Smooth muscle cell (in vitro differentiated cells): ENCODE data around the gene CAVIN2. TPM values are rescaled to one million over a fixed set of nuclear protein-coding genes. Genes with fewer than 3 reads are reported as not detected.

Experiments used
- DNase-seq: peaks from one replicate; lab custom pipeline; 2025; ENCODE audit not compliant: unreplicated experiment; lab: John Stamatoyannopoulos, UW
- H2AFZ ChIP-seq: fragments of 200-600 bp; sonication (generic); 2 replicates; pipeline ENCODE4 v1.6.0; 2016; ENCODE audit warnings: antibody characterized with exemption, low read depth, mild to moderate bottlenecking
- H3F3A ChIP-seq: fragments of 200-600 bp; sonication (generic); 2 replicates; pipeline ENCODE4 v1.6.0; 2017; ENCODE audit warnings: antibody characterized with exemption, low read depth
- H3K27ac ChIP-seq: fragments of 200-600 bp; sonication (generic); 2 replicates; pipeline ENCODE4 v1.5.1; 2016; ENCODE audit warnings: low read depth, mild to moderate bottlenecking
- H3K27me3 ChIP-seq: fragments of 200-600 bp; sonication (generic); 2 replicates; pipeline ENCODE4 v1.6.1; 2016; ENCODE audit warnings: low read depth, mild to moderate bottlenecking
- H3K36me3 ChIP-seq: fragments of 200-600 bp; sonication (generic); 2 replicates; pipeline ENCODE4 v1.5.1; 2016; ENCODE audit warnings: low read depth
- H3K4me1 ChIP-seq: fragments of 200-600 bp; sonication (generic); 2 replicates; pipeline ENCODE4 v1.5.1; 2016; ENCODE audit warnings: low read depth
- H3K4me2 ChIP-seq: fragments of 200-600 bp; sonication (generic); 2 replicates; pipeline ENCODE4 v1.6.0; 2016; ENCODE audit warnings: mild to moderate bottlenecking
- H3K4me3 ChIP-seq: fragments of 200-600 bp; sonication (generic); 2 replicates; pipeline ENCODE4 v1.5.1; 2016; ENCODE audit warnings: mild to moderate bottlenecking
- H3K79me2 ChIP-seq: fragments of 200-600 bp; sonication (generic); 2 replicates; pipeline ENCODE4 v1.6.0; 2016; ENCODE audit warnings: low read depth, mild to moderate bottlenecking
- H3K9ac ChIP-seq: fragments of 200-600 bp; sonication (generic); 2 replicates; pipeline ENCODE4 v1.6.0; 2016; ENCODE audit warnings: low read depth
- H3K9me3 ChIP-seq: fragments of 200-600 bp; sonication (generic); replicated peaks from 2 replicates; pipeline ENCODE4 v1.5.1; 2016; ENCODE audit warnings: low read depth
- H4K20me1 ChIP-seq: fragments of 200-600 bp; sonication (generic); 2 replicates; pipeline ENCODE4 v1.6.0; 2016; ENCODE audit warnings: low read depth
- WGBS: methylation state at CpG from one replicate; pipeline ENCODE4 v1.1.7; 2016; ENCODE audit warnings: low lambda C conversion rate; 5-methylcytosine and 5-hydroxymethylcytosine counted together
- polyA plus RNA-seq: library from polyadenylated mRNA; unstranded; fragments of >200 nt; fragmentation: Nextera tagmentation; extraction: Ambion mirVana; gene quantifications from 2 replicates; pipeline ENCODE4 v1.2.1, GENCODE V29; 2016
- total RNA-seq: library from RNA; depleted of rRNA; stranded (reverse); fragments of >200 nt; gene quantifications from 2 replicates; pipeline ENCODE4 v1.2.3, GENCODE V29; 2014
- TF ChIP-seq, protein P1 (sequence below): fragments of 200-600 bp; sonication (generic); IDR thresholded peaks from 2 replicates; pipeline ENCODE4 v1.5.1; 2017; ENCODE audit warnings: borderline replicate concordance, mild to moderate bottlenecking, antibody characterized with exemption; ENCODE audit not compliant: insufficient read depth, poor library complexity, severe bottlenecking

The CAVIN2 gene
- total and polyA plus RNA-seq, 2 experiments from 2014 or later, result 0.13 TPM; not detected in 1

DNA sequence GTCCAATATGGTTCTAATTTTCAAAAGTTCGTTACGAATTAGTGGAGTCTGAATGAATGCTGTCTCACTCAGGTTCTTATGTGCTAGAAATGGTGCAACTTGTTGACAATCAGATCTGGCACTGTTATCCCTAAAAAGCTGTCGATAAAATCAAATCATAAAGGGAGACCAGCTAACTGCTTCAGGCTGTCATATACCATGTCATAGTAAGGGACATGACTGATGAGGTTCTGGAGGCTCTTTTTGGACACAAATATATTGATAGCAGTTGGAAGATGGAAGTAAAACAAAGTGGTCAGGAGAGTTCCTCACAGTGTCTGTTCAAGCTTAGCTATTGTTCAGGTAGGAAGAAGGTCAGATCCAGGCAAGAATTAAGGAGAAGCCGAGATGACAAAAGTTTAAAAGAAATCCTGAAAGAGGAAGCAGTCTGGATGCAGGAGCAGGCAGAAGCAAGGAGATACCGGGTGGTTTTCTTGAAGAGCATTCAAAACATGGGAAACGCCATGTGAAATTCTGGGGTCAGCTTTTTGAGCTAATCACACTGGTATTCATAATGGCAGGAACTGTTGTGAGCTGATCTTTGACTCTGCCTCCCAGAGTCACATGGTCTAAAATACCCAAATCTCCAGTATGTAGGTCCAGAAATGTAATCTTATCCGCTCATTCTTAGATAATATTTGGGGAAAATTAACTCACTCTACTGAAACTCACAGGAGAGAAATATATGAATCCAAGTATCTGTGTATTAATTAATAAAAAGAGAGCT is 9.4 kb upstream of the CAVIN2 start:
- no peaks in the 10 kb centered on the region for H3F3A ChIP-seq
- H3K4me2 ChIP-seq, result no peak overlapping the region
- no peak for DNase-seq
- H3K4me3 ChIP-seq, result no peak overlapping the region
- H3K27me3 ChIP-seq, result no peaks in the 10 kb centered on the region
- no peak overlapping the region for H2AFZ ChIP-seq
- H3K9ac ChIP-seq, result no peak overlapping the region
- no peak overlapping the region for H3K27ac ChIP-seq
- H3K79me2 ChIP-seq, result no peaks in the 10 kb centered on the region
- TF ChIP-seq, protein P1, sequence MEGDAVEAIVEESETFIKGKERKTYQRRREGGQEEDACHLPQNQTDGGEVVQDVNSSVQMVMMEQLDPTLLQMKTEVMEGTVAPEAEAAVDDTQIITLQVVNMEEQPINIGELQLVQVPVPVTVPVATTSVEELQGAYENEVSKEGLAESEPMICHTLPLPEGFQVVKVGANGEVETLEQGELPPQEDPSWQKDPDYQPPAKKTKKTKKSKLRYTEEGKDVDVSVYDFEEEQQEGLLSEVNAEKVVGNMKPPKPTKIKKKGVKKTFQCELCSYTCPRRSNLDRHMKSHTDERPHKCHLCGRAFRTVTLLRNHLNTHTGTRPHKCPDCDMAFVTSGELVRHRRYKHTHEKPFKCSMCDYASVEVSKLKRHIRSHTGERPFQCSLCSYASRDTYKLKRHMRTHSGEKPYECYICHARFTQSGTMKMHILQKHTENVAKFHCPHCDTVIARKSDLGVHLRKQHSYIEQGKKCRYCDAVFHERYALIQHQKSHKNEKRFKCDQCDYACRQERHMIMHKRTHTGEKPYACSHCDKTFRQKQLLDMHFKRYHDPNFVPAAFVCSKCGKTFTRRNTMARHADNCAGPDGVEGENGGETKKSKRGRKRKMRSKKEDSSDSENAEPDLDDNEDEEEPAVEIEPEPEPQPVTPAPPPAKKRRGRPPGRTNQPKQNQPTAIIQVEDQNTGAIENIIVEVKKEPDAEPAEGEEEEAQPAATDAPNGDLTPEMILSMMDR, result no peak
- 94% methylated on average over 7 of the region's 7 CpGs for WGBS
- no peaks in the 10 kb centered on the region for H3K4me1 ChIP-seq
- H4K20me1 ChIP-seq, result no peaks in the 10 kb centered on the region
- no peaks in the 10 kb centered on the region for H3K9me3 ChIP-seq
- no peaks in the 10 kb centered on the region for H3K36me3 ChIP-seq

DNA sequence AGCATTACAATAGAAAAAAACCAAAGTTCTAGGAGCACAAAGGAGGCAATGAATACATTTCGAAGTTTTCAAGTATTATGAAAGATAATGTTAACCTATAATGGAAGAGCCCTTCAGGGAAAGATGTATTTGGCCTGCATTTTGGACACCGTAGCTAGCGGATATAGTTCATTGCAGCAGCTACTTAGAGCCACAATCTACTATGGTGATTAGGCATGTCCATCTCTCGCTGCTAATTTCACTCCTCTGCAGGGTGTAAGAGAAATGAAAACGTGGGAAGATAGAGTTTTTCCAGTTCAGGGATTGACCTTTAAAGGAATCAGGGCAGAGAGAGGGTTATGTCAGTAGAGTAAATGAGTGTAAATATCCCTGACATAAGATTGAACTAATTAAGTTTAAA is 8.5 kb upstream of the CAVIN2 start:
- TF ChIP-seq, protein P1, result no peak
- no peaks in the 10 kb centered on the region for H3K9me3 ChIP-seq
- no peak overlapping the region for H2AFZ ChIP-seq
- H3K4me1 ChIP-seq, result no peaks in the 10 kb centered on the region
- no peaks in the 10 kb centered on the region for H3K79me2 ChIP-seq
- no peaks in the 10 kb centered on the region for H3K27me3 ChIP-seq
- no peak for DNase-seq
- no peak overlapping the region for H3K27ac ChIP-seq
- WGBS, result 85% methylated on average over 5 of the region's 5 CpGs
- no peaks in the 10 kb centered on the region for H4K20me1 ChIP-seq
- no peaks in the 10 kb centered on the region for H3F3A ChIP-seq
- H3K4me2 ChIP-seq, result no peak overlapping the region
- H3K4me3 ChIP-seq, result no peak overlapping the region
- no peak overlapping the region for H3K9ac ChIP-seq
- no peaks in the 10 kb centered on the region for H3K36me3 ChIP-seq

DNA sequence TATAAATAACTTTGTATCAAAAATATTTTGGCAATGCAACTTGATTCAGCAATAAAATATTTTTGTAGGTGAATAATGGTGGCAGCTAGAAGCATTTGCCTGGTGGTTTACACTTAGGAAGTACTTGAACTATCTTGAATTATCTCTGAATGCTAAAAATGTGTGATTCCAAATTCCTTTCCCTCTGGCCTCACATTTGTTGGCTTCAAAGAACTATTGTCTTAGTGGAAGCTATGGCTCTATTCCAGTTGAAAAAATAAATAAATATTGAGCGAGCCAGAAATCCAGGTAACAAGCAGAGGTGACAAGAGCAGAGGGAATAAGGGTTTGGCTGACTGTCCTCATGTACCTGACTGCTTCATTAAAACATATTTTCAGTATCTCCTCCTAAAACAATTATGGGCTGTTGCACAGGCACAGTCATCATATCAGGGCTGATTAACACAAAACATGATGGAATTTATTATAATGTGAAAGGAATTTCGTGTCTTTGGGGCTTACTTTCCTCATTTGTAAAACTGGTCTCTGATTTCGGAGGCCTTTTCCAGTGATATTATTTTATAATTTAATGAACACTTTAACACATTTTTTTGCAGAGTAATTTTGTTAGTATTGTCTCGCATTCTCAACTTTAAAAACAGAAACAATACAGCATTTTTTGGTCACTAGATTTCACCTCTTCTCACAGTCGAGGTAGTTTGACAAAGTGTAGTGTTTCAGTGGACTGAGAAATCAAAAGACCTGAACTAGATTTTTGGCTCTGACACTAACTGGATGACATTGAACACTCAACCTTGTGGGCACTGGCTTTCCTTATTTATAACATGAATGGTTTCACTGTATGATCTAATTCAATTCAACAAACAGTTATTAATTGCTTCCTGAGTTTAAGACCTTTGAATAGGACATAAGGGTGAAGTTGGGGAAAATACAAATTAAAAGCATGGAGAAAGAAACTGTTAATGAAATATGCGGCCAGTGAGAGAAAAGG is 7.8 kb upstream of the CAVIN2 start:
- H3K27me3 ChIP-seq, result no peaks in the 10 kb centered on the region
- no peaks in the 10 kb centered on the region for H3K9me3 ChIP-seq
- H3K4me2 ChIP-seq, result no peak overlapping the region
- no peak overlapping the region for H2AFZ ChIP-seq
- no peaks in the 10 kb centered on the region for H3K36me3 ChIP-seq
- H3K4me1 ChIP-seq, result no peaks in the 10 kb centered on the region
- no peak overlapping the region for H3K9ac ChIP-seq
- H3F3A ChIP-seq, result no peaks in the 10 kb centered on the region
- no peak overlapping the region for H3K4me3 ChIP-seq
- no peaks in the 10 kb centered on the region for H3K79me2 ChIP-seq
- no peaks in the 10 kb centered on the region for H4K20me1 ChIP-seq
- H3K27ac ChIP-seq, result no peak overlapping the region
- TF ChIP-seq, protein P1, result no peak
- DNase-seq, result no peak
- 91% methylated on average over 6 of the region's 6 CpGs for WGBS
